ENCODE results near the gene IRX6.

DNA sequence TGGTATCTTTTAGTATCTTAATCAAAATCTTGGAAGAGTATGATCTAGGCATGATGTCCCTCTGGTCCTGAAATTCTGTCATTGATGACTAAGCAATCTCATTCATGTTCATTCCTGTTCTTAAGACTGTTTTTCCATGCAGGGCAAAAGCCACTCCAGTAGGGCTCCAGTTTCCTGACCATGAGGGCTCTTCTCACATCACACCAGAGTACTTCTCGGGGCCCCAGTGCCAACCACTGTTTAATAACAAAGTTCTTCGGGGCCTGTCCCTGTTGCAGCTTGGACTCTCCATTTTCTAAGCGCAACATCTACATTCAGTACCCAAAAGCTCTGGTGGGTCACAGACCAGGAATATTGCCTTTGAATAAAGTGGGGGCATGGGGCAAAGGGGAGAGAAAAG is 52.0 kb downstream of the IRX6 start:
- TF ChIP-seq, protein P1, sequence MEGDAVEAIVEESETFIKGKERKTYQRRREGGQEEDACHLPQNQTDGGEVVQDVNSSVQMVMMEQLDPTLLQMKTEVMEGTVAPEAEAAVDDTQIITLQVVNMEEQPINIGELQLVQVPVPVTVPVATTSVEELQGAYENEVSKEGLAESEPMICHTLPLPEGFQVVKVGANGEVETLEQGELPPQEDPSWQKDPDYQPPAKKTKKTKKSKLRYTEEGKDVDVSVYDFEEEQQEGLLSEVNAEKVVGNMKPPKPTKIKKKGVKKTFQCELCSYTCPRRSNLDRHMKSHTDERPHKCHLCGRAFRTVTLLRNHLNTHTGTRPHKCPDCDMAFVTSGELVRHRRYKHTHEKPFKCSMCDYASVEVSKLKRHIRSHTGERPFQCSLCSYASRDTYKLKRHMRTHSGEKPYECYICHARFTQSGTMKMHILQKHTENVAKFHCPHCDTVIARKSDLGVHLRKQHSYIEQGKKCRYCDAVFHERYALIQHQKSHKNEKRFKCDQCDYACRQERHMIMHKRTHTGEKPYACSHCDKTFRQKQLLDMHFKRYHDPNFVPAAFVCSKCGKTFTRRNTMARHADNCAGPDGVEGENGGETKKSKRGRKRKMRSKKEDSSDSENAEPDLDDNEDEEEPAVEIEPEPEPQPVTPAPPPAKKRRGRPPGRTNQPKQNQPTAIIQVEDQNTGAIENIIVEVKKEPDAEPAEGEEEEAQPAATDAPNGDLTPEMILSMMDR (IDR thresholded peaks at IDR 0.05), result no peak
- no peak for TF ChIP-seq POLR2A (IDR thresholded peaks at IDR 0.05)

Data from uterus (tissue), 2 donors.